Natural killer cell (primary cell): ENCODE results near the gene PDE5A. TPM values are rescaled to one million over a fixed set of nuclear protein-coding genes. Genes with fewer than 3 reads are reported as not detected.

Source experiments
- ATAC-seq, 3 donors: fragments of 150-1000 bp in 2 of 3; fragments of 200-7000 bp in 1 of 3; cut with Tn5 transposase; 1 replicate in 1 of 3; 2 replicates in 2 of 3; pipeline ENCODE4 v1.10.0; 2021; ENCODE audit warnings: mild to moderate bottlenecking in 2 of 3, moderate library complexity in 2 of 3
- DNase-seq, 2 donors: peaks; one replicate each; pipeline versions ENCODE4 v3.0.0 to v3.0.0-alpha.2; 2013 to 2021; ENCODE audit warnings: mixed read lengths in 1 of 2
- H3K27ac ChIP-seq: one replicate; pipeline ENCODE4 v1.5.1; 2013; ENCODE audit warnings: mild to moderate bottlenecking, low read length
- H3K27me3 ChIP-seq: one replicate; pipeline ENCODE4 v1.6.1; 2013; ENCODE audit warnings: low read length; ENCODE audit not compliant: control insufficient read depth, insufficient read depth
- H3K36me3 ChIP-seq: one replicate; pipeline ENCODE4 v1.6.1; 2013; ENCODE audit warnings: low read length; ENCODE audit not compliant: control insufficient read depth, insufficient read depth
- H3K4me1 ChIP-seq: one replicate; pipeline ENCODE4 v1.6.1; 2013; ENCODE audit warnings: low read length; ENCODE audit not compliant: control insufficient read depth, insufficient read depth
- H3K4me3 ChIP-seq: one replicate; pipeline ENCODE4 v1.5.1; 2013; ENCODE audit warnings: low read length
- H3K9me3 ChIP-seq: one replicate; pipeline ENCODE4 v1.6.1; 2013; ENCODE audit warnings: low read length; ENCODE audit not compliant: control insufficient read depth, insufficient read depth
- H3K27ac Mint-ChIP-seq, 2 donors: one replicate each; pipeline ENCODE4 v1.8.0; 2022; ENCODE audit warnings: mild to moderate bottlenecking in 2 of 2, mixed read lengths in 2 of 2, moderate library complexity in 1 of 2
- H3K27me3 Mint-ChIP-seq, 2 donors: one replicate each; pipeline ENCODE4 v1.8.0; 2022; ENCODE audit warnings: low read depth in 2 of 2, mixed read lengths in 2 of 2
- H3K36me3 Mint-ChIP-seq: one replicate; pipeline ENCODE4 v1.8.0; 2022; ENCODE audit warnings: mixed read lengths
- H3K4me1 Mint-ChIP-seq, 2 donors: one replicate each; pipeline ENCODE4 v1.8.0; 2022; ENCODE audit warnings: mixed read lengths in 2 of 2
- H3K4me3 Mint-ChIP-seq: one replicate; pipeline ENCODE4 v1.8.0; 2022; ENCODE audit warnings: mild to moderate bottlenecking, moderate library complexity, mixed read lengths
- H3K9me3 Mint-ChIP-seq, 2 donors: one replicate each; pipeline ENCODE4 v1.8.0; 2022; ENCODE audit warnings: mixed read lengths in 2 of 2
- CTCF ChIP-seq: fragments of 200-600 bp; IDR thresholded peaks from one replicate; pipeline ENCODE4 v1.8.0; 2022; ENCODE audit warnings: antibody characterized with exemption
- WGBS: methylation state at CpG from one replicate; pipeline ENCODE4 v1.1.7; 2013; ENCODE audit warnings: missing lambda C conversion rate; ENCODE audit not compliant: insufficient coverage; 5-methylcytosine and 5-hydroxymethylcytosine counted together
- intact Hi-C: fragments of 100-400 bp; cut with micrococcal nuclease; formaldehyde crosslinking; loops from one replicate; pipeline ENCODE4 v1.14.2; 2022
- total RNA-seq, 4 donors: library from RNA; stranded (reverse); fragments of 120-200 nt in 1 of 4; gene quantifications; one replicate each; pipeline versions ENCODE4 v1.2.3 to v1.2.4, GENCODE V29; 2013 to 2022

PDE5A gene
- 1 to 10 TPM; 2.1 to 4.0 (median 2.5) TPM for total RNA-seq
- 28.8 TPM for total RNA-seq (2013)

GRCh38 chr4:119628281-119629141 is at the start of gene PDE5A:
TSS of gene PDE5A (minus strand) at chr4:119628804. CDS start at chr4:119628671, 133 bp downstream.
- ATAC-seq (peak; percentile 84 to 91 (median 85)), DNase-seq (peak; percentile 59 to 84)
- peak within 1 kb of the TSS; percentile 13 for H3K27ac ChIP-seq

GRCh38 chr4:119676101-119676500 is 47.5 kb upstream of the PDE5A start:
- Mint-ChIP-seq H3K27me3 (no peaks in the 10 kb centered on the region), H3K9me3 (no peaks in the 10 kb centered on the region), H3K36me3 (no peaks in the 10 kb centered on the region), H3K27ac (no peak overlapping the region), H3K4me1 (no peaks in the 10 kb centered on the region), H3K4me3 (no peak overlapping the region)
- H3K4me1 ChIP-seq = no peaks in the 10 kb centered on the region
- no peaks in the 10 kb centered on the region for H3K9me3 ChIP-seq
- H3K4me3 ChIP-seq = no peak overlapping the region
- intact Hi-C loops = no loop called here
- no peak for ATAC-seq
- no peaks in the 10 kb centered on the region for H3K36me3 ChIP-seq
- no peak for TF ChIP-seq CTCF
- WGBS = 86% methylated on average over 3 of the region's 3 CpGs
- DNase-seq = no peak
- H3K27ac ChIP-seq = no peak overlapping the region
- H3K27me3 ChIP-seq = no peaks in the 10 kb centered on the region

More at GRCh38 chr4:119628281-119629141, at the start of gene PDE5A:
- Mint-ChIP-seq H3K4me3 (peak within 1 kb of the TSS; percentile 83), H3K4me1 (peaks cover 15 to 26% of the 10 kb centered on the region in 2 donors), H3K36me3 (no peaks in the 10 kb centered on the region), H3K27ac (peak within 1 kb of the TSS in 1 of 2 donors; percentile 72), H3K9me3 (no peaks in the 10 kb centered on the region), H3K27me3 (peaks cover 32 to 35% of the 10 kb centered on the region in 2 donors)
- intact Hi-C loops = loop anchor here (5.0 kb wide), 1 partner anchor 424 kb away; no protein-coding TSS in a partner anchor
- under 1% methylated on average over 65 of the region's 65 CpGs for WGBS
- Histone ChIP-seq H3K4me3 (peak within 1 kb of the TSS; percentile 50), H3K36me3 (no peaks in the 10 kb centered on the region), H3K4me1 (peaks cover 23% of the 10 kb centered on the region), H3K9me3 (no peaks in the 10 kb centered on the region), H3K27me3 (peaks cover 16% of the 10 kb centered on the region)
- TF ChIP-seq CTCF = peak; percentile 71

GRCh38 chr4:119675391-119675790 is 46.8 kb upstream of the PDE5A start:
- WGBS = no CpG with 5 or more reads among the region's 2 CpGs
- no peaks in the 10 kb centered on the region for H3K9me3 ChIP-seq
- no peak for ATAC-seq
- Mint-ChIP-seq H3K27me3 (no peaks in the 10 kb centered on the region), H3K4me3 (no peak overlapping the region), H3K4me1 (no peaks in the 10 kb centered on the region), H3K9me3 (no peaks in the 10 kb centered on the region), H3K36me3 (no peaks in the 10 kb centered on the region), H3K27ac (no peak overlapping the region)
- H3K27me3 ChIP-seq = no peaks in the 10 kb centered on the region
- DNase-seq = no peak
- H3K4me1 ChIP-seq = no peaks in the 10 kb centered on the region
- intact Hi-C loops = no loop called here
- no peak overlapping the region for H3K4me3 ChIP-seq
- no peaks in the 10 kb centered on the region for H3K36me3 ChIP-seq
- H3K27ac ChIP-seq = no peak overlapping the region
- TF ChIP-seq CTCF = no peak
